Ishikawa (cell line): ENCODE data around the gene STK32C.

Source experiments
- CEBPB ChIP-seq: IDR thresholded peaks from 2 replicates; pipeline ENCODE4 v1.6.1; 2012
- CREB1 ChIP-seq: IDR thresholded peaks from 2 replicates; pipeline ENCODE4 v1.6.1; 2012; ENCODE audit warnings: low read depth
- EGR1 ChIP-seq: IDR thresholded peaks from 2 replicates; pipeline ENCODE4 v1.6.1; 2012
- EP300 ChIP-seq: IDR thresholded peaks from 2 replicates; pipeline ENCODE4 v1.6.1; 2012; ENCODE audit warnings: borderline replicate concordance
- FOXM1 ChIP-seq: IDR thresholded peaks from 2 replicates; pipeline ENCODE4 v1.6.1; 2012; ENCODE audit warnings: low read depth, borderline replicate concordance
- NFIC ChIP-seq: IDR thresholded peaks from 2 replicates; pipeline ENCODE4 v1.6.1; 2012
- RAD21 ChIP-seq: IDR thresholded peaks from 2 replicates; pipeline ENCODE4 v1.6.1; 2012; ENCODE audit warnings: low read depth
- TAF1 ChIP-seq: IDR thresholded peaks from 2 replicates; pipeline ENCODE4 v1.6.1; 2012; ENCODE audit warnings: low read depth, mild to moderate bottlenecking
- TCF12 ChIP-seq: IDR thresholded peaks from 2 replicates; pipeline ENCODE4 v1.6.1; 2012; ENCODE audit warnings: low read depth
- TEAD4 ChIP-seq: IDR thresholded peaks from 2 replicates; pipeline ENCODE4 v1.6.1; 2012
- YY1 ChIP-seq: IDR thresholded peaks from 2 replicates; pipeline ENCODE4 v1.6.1; 2012; ENCODE audit warnings: low read depth
- ZBTB7A ChIP-seq: IDR thresholded peaks from 2 replicates; pipeline ENCODE4 v1.6.1; 2012; ENCODE audit warnings: low read depth
- TF ChIP-seq, protein P1 (sequence below): IDR thresholded peaks from 2 replicates; pipeline ENCODE4 v1.6.1; 2012
- TF ChIP-seq, protein P2 (sequence below): IDR thresholded peaks from 2 replicates; pipeline ENCODE4 v1.6.1; 2012; ENCODE audit warnings: low read depth, mild to moderate bottlenecking
- TF ChIP-seq, protein P3 (sequence below): IDR thresholded peaks from 2 replicates; pipeline ENCODE4 v1.6.1; 2012

STK32C gene

DNA sequence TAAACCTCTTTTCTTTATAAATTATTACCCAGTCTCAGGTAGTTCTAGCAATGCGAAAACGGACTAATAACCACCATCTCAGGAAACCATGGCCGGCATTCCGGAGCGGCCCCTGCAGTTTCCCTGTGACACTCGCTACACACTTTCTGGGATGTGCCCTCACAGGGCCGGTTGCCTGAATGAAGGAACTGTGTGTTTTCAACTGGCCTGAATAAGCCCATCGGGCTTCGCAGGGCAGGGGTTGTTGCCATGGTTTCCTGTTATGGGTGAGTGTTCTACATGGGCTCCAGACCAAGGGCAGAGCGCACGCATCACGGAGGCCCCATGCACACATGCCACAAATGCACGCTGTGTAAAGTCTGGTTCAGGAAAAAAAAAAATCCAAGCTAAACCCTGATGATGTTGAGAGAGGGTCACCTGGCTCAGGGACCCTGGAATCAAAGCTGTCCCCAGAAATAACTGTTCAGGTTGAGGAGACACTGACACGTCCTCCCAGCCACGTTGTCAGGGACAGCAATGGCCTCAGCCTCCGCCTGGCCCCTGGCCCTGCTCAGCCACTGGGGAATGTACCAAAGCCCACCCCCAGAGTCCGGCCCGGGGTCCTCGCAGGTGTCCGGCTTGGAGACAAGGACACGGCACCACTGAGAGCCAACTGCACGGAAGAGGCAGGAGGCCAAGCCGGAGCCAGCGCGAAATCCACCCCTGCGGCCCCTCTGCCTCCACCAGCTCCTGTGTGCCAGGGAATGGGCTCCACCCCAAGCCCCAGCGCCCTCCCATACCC is 47.9 kb downstream of the STK32C start:
- no peak for TF ChIP-seq TEAD4
- TF ChIP-seq, protein P1, sequence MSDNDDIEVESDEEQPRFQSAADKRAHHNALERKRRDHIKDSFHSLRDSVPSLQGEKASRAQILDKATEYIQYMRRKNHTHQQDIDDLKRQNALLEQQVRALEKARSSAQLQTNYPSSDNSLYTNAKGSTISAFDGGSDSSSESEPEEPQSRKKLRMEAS, result no peak
- TF ChIP-seq, protein P2, sequence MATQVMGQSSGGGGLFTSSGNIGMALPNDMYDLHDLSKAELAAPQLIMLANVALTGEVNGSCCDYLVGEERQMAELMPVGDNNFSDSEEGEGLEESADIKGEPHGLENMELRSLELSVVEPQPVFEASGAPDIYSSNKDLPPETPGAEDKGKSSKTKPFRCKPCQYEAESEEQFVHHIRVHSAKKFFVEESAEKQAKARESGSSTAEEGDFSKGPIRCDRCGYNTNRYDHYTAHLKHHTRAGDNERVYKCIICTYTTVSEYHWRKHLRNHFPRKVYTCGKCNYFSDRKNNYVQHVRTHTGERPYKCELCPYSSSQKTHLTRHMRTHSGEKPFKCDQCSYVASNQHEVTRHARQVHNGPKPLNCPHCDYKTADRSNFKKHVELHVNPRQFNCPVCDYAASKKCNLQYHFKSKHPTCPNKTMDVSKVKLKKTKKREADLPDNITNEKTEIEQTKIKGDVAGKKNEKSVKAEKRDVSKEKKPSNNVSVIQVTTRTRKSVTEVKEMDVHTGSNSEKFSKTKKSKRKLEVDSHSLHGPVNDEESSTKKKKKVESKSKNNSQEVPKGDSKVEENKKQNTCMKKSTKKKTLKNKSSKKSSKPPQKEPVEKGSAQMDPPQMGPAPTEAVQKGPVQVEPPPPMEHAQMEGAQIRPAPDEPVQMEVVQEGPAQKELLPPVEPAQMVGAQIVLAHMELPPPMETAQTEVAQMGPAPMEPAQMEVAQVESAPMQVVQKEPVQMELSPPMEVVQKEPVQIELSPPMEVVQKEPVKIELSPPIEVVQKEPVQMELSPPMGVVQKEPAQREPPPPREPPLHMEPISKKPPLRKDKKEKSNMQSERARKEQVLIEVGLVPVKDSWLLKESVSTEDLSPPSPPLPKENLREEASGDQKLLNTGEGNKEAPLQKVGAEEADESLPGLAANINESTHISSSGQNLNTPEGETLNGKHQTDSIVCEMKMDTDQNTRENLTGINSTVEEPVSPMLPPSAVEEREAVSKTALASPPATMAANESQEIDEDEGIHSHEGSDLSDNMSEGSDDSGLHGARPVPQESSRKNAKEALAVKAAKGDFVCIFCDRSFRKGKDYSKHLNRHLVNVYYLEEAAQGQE, result no peak
- no peak for TF ChIP-seq EGR1

DNA sequence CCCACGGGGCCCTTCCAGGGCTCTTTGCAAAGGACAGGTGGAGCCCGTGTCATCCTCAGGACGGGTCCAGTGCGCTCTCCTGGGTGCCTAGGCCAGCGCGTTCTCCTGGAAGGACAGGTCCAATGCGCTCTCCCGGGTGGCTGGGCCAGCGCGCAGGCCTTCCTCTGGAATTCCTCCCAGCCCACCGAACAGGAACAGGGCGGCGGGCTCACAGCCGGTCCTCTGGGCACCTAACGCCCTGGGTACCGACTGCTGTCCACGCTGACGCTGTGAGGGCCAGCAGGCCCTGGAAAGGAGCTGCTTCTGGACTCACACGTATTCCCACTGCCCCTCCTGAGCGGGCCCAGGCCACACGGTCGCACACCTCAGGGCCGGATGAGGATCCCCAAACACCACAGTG is 49.3 kb downstream of the STK32C start:
- TF ChIP-seq EP300 (no peak), TCF12 (no peak), TAF1 (no peak), EGR1 (no peak), CEBPB (no peak), NFIC (no peak), CREB1 (no peak), FOXM1 (no peak), YY1 (no peak), RAD21 (no peak), ZBTB7A (no peak), TEAD4 (no peak)
- TF ChIP-seq, protein P2, result no peak
- TF ChIP-seq, protein P3, sequence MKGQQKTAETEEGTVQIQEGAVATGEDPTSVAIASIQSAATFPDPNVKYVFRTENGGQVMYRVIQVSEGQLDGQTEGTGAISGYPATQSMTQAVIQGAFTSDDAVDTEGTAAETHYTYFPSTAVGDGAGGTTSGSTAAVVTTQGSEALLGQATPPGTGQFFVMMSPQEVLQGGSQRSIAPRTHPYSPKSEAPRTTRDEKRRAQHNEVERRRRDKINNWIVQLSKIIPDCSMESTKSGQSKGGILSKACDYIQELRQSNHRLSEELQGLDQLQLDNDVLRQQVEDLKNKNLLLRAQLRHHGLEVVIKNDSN, result no peak
- TF ChIP-seq, protein P1, result no peak

DNA sequence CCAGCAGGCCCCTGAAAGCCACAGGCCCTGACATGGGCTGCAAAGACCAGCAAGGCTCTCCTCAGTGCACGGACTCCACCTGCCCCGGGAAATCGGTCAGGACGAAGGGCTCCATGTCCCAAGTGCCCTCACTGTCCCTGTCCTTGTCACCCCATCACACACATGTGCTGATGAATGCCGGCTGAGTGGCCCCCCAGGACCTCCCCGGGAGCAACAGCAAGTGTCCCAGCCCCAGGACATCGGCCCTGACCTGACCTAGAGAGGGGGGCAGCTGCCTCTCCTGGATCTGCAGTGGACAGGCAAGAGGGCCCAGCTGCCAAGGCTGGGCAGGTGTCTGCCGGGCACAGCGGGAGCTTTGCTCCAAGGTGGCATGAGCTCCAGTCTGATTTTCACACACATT is 49.8 kb downstream of the STK32C start:
- no peak for TF ChIP-seq TEAD4
- no peak for TF ChIP-seq EP300
- TF ChIP-seq TAF1, result no peak

DNA sequence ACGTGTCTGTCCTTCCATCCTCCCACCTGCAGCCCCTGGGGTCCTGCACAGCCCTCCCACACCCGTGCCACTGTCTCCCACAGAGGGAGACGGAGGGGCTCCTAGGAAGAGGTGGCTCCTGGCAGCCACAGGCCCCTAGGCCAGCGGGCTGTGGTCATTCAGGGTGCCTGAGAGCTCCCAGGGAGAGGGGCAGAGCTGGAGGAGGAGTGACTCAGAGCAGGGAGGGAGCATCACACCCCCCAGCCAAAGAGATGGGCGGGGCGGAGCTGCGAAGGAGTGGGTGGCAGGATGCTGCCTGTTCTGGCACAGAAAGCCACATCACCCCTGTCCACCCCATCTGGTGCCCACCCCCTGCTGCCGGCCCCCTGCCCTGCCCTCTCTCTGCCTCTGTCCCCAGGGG is 50.5 kb downstream of the STK32C start:
- TF ChIP-seq TAF1 (no peak), TCF12 (no peak), EP300 (no peak), CEBPB (no peak), EGR1 (no peak), RAD21 (no peak), TEAD4 (no peak), CREB1 (no peak)
- TF ChIP-seq, protein P3, result no peak
- TF ChIP-seq, protein P1, result no peak
- TF ChIP-seq, protein P2, result no peak

DNA sequence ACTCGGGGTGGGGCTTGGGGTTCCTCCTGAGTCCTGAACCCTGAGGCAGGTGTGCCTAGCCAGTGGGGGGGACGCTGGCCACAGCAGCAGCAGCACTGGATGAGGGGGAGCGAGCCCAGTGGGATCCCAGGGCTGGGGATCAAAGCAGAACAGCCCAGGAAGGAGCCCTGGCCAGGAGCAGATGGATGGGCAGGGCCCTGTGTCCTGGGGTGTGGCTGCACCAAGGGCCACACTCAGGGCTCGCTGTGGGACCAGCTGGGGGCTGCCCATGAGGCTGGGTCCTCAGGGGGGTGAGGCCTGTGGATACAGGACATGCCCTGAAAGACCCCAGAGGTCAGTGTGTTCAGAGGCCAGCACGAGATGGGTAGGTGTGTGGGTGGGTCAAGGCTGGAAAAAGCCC is 50.9 kb downstream of the STK32C start:
- TF ChIP-seq NFIC (no peak), EP300 (no peak), FOXM1 (no peak), YY1 (no peak), TEAD4 (no peak), TCF12 (no peak), RAD21 (no peak), TAF1 (no peak)
- TF ChIP-seq, protein P2, result no peak
